Upper lobe of left lung (tissue), 4 donors: ENCODE results near the gene SH3BGRL2.

Source experiments
- CTCF ChIP-seq, 6 experiments: fragments of 450-650 bp in 4 of 6; fragments of 200-600 bp in 2 of 6; sonication (generic) in 2 of 6; IDR thresholded peaks; one replicate each; pipeline ENCODE4 v1.5.1; 2016 to 2019; ENCODE audit warnings: antibody characterized with exemption in 6 of 6
- EP300 ChIP-seq, 4 donors: sonication (generic); formaldehyde crosslinking; IDR thresholded peaks; one replicate each; pipeline ENCODE4 v1.5.1; 2017; ENCODE audit warnings: antibody characterized with exemption in 4 of 4, control low read depth in 2 of 4
- POLR2A ChIP-seq, 4 donors: fragments of 450-650 bp; IDR thresholded peaks; one replicate each; pipeline ENCODE4 v1.5.1; 2016 to 2017; ENCODE audit warnings: antibody characterized with exemption in 4 of 4, mild to moderate bottlenecking in 2 of 4
- POLR2AphosphoS5 ChIP-seq, 2 donors: sonication (generic); formaldehyde crosslinking; IDR thresholded peaks; one replicate each; pipeline ENCODE4 v1.5.1; 2017; ENCODE audit warnings: antibody characterized with exemption in 2 of 2

GRCh38 chr6:79607000-79607399 lies 24.1 kb upstream of the SH3BGRL2 start:
- no peak for TF ChIP-seq CTCF (IDR thresholded peaks at IDR 0.05)
- TF ChIP-seq POLR2A (IDR thresholded peaks at IDR 0.05), result no peak
- TF ChIP-seq EP300 (IDR thresholded peaks at IDR 0.05), result no peak
- no peak for TF ChIP-seq POLR2AphosphoS5 (IDR thresholded peaks at IDR 0.05)
